Pancreas (tissue), 10 donors: Measurements from ENCODE around the gene GLT1D1. TPM values are rescaled to one million over a fixed set of nuclear protein-coding genes. Genes with fewer than 3 reads are reported as not detected.
A peak's percentile ranks its signal among the peaks of the same experiment; 100 is the strongest.

Source experiments
- ATAC-seq, 4 donors: fragments of 200-7000 bp; cut with Tn5 transposase; one replicate each; pipeline versions ENCODE4 v1.8.0 to v1.9.1; 2020; ENCODE audit warnings: mild to moderate bottlenecking in 4 of 4, moderate library complexity in 4 of 4
- DNase-seq, 6 donors: peaks; one replicate each; pipeline ENCODE4 v3.0.0-alpha.2; 2020
- FAIRE-seq: peaks from 2 replicates; lab custom pipeline; 2012; peaks lifted over from hg19 to GRCh38; lab: Jason Lieb, UNC
- H3K27ac ChIP-seq, 4 donors: fragments of 200-600 bp; sonication (generic); 1 replicate in 3 of 4; 2 replicates in 1 of 4; pipeline versions ENCODE4 v1.5.0 to v1.8.0; 2020
- H3K27me3 ChIP-seq, 4 donors: fragments of 200-600 bp; one replicate each; pipeline ENCODE4 v1.8.0; 2021
- H3K36me3 ChIP-seq, 3 donors: fragments of 200-600 bp; sonication (generic) in 1 of 3; one replicate each; pipeline versions ENCODE4 v1.5.0 to v1.8.0; 2020 to 2021
- H3K4me1 ChIP-seq, 3 donors: fragments of 200-600 bp; one replicate each; pipeline ENCODE4 v1.8.0; 2021
- H3K4me3 ChIP-seq, 4 donors: fragments of 200-600 bp; sonication (generic) in 2 of 4; one replicate each; pipeline versions ENCODE4 v1.5.0 to v1.8.0; 2020 to 2021
- H3K9me3 ChIP-seq, 4 donors: fragments of 200-600 bp; one replicate each; pipeline ENCODE4 v1.8.0; 2021
- CTCF ChIP-seq, 4 donors: fragments of 200-600 bp; sonication (generic) in 3 of 4; IDR thresholded peaks; one replicate each; pipeline versions ENCODE4 v1.5.0 to v1.8.0; 2021; ENCODE audit warnings: antibody characterized with exemption in 4 of 4
- WGBS, 2 donors: extraction: QIAGEN DNeasy Blood & Tissue Kit; methylation state at CpG; one replicate each; pipeline ENCODE4 v1.1.7; 2013; 5-methylcytosine and 5-hydroxymethylcytosine counted together
- intact Hi-C, 3 donors: fragments of 100-400 bp; cut with DNase I; formaldehyde crosslinking; loops; one replicate each; pipeline versions ENCODE4 v1.11.1 to v1.14.2; 2022
- polyA plus RNA-seq, 2 donors: library from polyadenylated mRNA; stranded (reverse); fragments of 200-250 nt; gene quantifications; one replicate each; pipeline ENCODE4 v1.2.3, GENCODE V29; 2013
- total RNA-seq, 6 donors: library from RNA; stranded (reverse); fragmentation: NEBNext Ultra II Directional in 4 of 6; extraction: Animal tissue kit (Norgen Biotek cat#: 25700) in 4 of 6; gene quantifications; one replicate each; pipeline versions ENCODE4 v1.2.1 to v1.2.4, GENCODE V29; 2021 to 2023
- donor health status: healthy with polysubstance abuse.
- donor health status: DM: no; HTN: no; CAD: no; lungs with moderate emphysema.
- donor health status: DM: no; HTN: no; CAD: no.
- donor health status: control.
- donor health status: control.
- donor health status: Bipolar disorder and iron deficiency.
- donor health status: DM: yes; HTN: yes; CAD: no.
- donor health status: DM: no; HTN: no; CAD: no.
- donor health status: DM: no; HTN: no; CAD: no.
- donor health status: DM: yes; HTN: yes; CAD: no.

GLT1D1 gene
- total and polyA plus RNA-seq, 8 donors: 0.12 to 1.3 (median 0.28) TPM

DNA sequence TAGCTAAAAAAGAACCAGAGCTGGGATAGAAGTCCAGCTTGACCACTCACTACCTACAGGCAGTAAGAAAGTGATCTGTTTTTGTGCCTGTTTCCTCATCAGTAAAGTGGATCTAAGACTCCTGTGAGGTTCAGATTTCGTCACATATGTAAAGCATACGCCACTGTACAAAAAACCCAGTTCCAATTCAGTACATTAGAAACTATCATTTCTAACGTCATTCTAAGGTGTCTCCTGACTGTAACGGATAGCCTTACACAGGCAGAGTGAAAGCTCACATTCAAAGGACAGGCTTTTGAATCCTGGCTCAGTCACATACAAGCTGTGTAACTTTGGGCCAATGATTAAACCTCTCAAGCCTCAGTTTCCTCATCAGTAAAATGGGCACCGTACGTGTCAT is 33.0 kb upstream of the GLT1D1 start:
- H3K4me3 ChIP-seq: no peak overlapping the region
- no peak for FAIRE-seq
- intact Hi-C loops: no loop called here
- H3K4me1 ChIP-seq: peaks cover 10 to 39% (median 11%) of the 10 kb centered on the region in 3 donors
- no peaks in the 10 kb centered on the region for H3K36me3 ChIP-seq
- no peaks in the 10 kb centered on the region for H3K9me3 ChIP-seq
- no peak for TF ChIP-seq CTCF (IDR thresholded peaks at IDR 0.05)
- no peak for DNase-seq
- ATAC-seq: no peak
- peak overlapping the region in 1 of 4 donors; percentile 24 for H3K27ac ChIP-seq
- H3K27me3 ChIP-seq: no peaks in the 10 kb centered on the region
- WGBS, 2 donors: 92 to 95% methylated on average over 6 of the region's 6 CpGs

- FAIRE-seq (no peak), DNase-seq (peak in 1 of 6 donors; percentile 43), ATAC-seq (peak in 1 of 4 donors; percentile 11)
- H3K4me1 ChIP-seq: peaks cover 10 to 36% (median 11%) of the 10 kb centered on the region in 3 donors
- no peaks in the 10 kb centered on the region for H3K27me3 ChIP-seq
- no peak overlapping the region for H3K4me3 ChIP-seq
- no peaks in the 10 kb centered on the region for H3K9me3 ChIP-seq
- 81 to 87% methylated on average over 7 of the region's 7 CpGs for WGBS, 2 donors
- TF ChIP-seq CTCF (IDR thresholded peaks at IDR 0.05): no peak
- no peaks in the 10 kb centered on the region for H3K36me3 ChIP-seq
- peak overlapping the region in 1 of 4 donors; percentile 24 for H3K27ac ChIP-seq
- intact Hi-C loops: no loop called here
Observed at GRCh38 chr12:128820723-128821432, 32.4 kb upstream of the GLT1D1 start.

DNA sequence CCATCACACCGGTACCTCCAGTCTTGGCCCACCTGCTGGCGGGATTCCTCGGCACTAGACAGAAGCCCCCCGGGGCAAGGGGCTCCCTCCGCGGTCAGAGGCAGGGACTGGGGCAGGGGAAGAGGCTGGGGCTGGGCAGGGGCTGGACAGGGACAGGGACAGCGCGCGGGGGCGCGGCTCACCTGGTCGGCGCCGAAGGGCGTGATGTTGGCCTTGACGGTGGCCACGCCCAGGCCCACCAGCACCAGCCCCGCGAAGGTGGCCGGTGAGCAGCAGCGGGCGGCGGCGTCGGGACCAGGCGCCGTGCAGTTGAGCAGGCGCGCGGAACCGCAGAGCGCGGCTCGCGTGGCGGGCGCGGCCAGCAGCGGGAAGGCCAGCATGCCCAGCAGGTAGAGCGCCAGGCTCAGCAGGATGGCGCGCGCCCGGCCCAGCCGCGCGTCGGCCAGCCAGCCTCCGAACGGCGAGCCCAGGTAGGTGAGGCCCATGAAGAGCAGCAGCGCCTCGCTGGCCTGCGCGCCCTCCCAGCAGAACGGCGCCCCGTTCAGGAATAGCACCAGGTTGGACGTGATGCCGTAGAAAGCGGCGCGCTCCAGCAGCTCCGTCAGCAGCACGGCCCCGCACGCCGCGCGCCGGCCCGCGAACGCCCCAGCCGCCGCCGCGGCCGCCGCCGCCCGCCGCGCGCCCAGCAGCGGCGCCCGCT is 29.9 kb upstream of the GLT1D1 start:
- Histone ChIP-seq H3K9me3 (no peaks in the 10 kb centered on the region), H3K27me3 (no peaks in the 10 kb centered on the region), H3K36me3 (no peaks in the 10 kb centered on the region), H3K4me3 (peak overlapping the region; percentile 64 to 98 (median 76)), H3K4me1 (peaks cover 0 to 19% (median 7%) of the 10 kb centered on the region in 3 donors), H3K27ac (peak overlapping the region; percentile 63 to 74 (median 70))
- intact Hi-C loops: no loop called here
- WGBS, 2 donors: 0% methylated on average over 52 to 88 of the region's 88 CpGs
- TF ChIP-seq CTCF (IDR thresholded peaks at IDR 0.05): no peak
- DNase-seq: peak in 5 of 6 donors; percentile 18 to 79 (median 62)
- peak; percentile 13 to 60 (median 27) for ATAC-seq
- FAIRE-seq: no peak

DNA sequence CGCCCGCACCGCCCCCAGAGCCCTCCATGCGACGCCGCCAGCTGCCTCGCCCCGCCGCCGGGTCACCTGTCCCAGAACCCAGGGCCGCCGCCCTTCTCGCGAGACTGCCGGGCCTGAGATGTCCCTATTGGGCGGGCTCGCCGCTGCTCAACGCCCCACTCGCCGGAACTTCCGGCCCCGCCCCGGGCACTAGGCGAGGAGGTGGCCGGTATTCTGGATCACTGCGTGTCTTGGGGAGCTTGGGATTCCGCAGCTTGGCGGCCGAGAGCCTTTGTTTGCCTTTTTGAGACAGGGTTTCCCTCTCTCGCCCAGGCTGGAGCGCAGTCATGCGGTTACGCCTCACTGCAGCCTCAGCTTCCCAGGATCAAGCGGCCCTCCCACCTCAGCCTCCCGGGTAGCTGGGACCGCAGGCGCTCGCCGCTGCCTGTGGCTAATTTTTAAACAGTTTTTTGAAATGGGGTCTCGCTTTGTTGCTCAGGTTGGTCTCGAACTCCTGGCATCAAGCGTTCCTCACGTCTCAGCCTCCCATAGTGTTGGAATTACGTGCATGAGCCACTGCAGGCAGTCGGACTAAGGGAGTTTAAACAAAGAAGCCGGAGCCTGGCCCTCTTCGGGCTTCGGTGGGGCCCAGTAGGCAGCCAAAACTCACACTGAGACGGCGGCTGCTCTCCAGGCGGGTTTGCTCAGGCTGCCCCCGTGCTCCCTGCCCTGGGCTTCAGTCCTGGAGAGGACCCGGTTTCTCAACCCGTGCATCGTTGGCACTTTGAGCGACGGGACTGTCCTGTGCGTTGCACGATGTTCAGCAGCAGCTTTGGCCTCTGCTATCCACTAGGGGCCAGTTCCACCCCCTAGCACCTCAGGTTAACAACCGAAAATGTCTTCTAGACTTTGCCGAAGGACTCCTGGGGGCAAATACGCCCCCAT is 29.1 kb upstream of the GLT1D1 start, which contains the start of gene SLC15A4:
Gene SLC15A4 (minus strand): TSS at position 43 of the 924 bp plus-strand sequence. CDS start 15 bp downstream, at position 28.
- Histone ChIP-seq H3K36me3 (no peaks in the 10 kb centered on the region), H3K4me1 (peaks cover 0 to 16% (median 7%) of the 10 kb centered on the region in 3 donors), H3K4me3 (peak within 1 kb of the TSS; percentile 64 to 98 (median 76)), H3K27ac (peak within 1 kb of the TSS; percentile 63 to 81 (median 72)), H3K9me3 (no peaks in the 10 kb centered on the region), H3K27me3 (no peaks in the 10 kb centered on the region)
- peak; percentile 94 to 99 (median 97) for DNase-seq
- ATAC-seq: peak; percentile 97 to 99 (median 98)
- intact Hi-C loops: no loop called here
- FAIRE-seq: no peak
- TF ChIP-seq CTCF (IDR thresholded peaks at IDR 0.05): no peak
- WGBS, 2 donors: 7% methylated on average over 39 to 63 of the region's 63 CpGs
